Stimulated activated CD4-positive, alpha-beta T cell treated with anti-CD3 and anti-CD28 coated beads, Interleukin-12 subunit alpha, Interleukin-12 subunit beta, amount 100 ng/mL, for 48 hours (primary cell): ENCODE measurements around the gene SPCS3.
A peak's percentile ranks its signal among the peaks of the same experiment; 100 is the strongest.
"Not testable (repeated sequence)": the region's sequence is repeated elsewhere in the genome, so short reads cannot be mapped to it uniquely, and the experiment has no call there.

ENCODE experiments used
- DNase-seq, 3 donors: peaks; one replicate each; pipeline ENCODE4 v3.0.0-alpha.2; 2020; ENCODE audit warnings: low read depth in 2 of 3, low spot score in 1 of 3

SPCS3 gene

DNA sequence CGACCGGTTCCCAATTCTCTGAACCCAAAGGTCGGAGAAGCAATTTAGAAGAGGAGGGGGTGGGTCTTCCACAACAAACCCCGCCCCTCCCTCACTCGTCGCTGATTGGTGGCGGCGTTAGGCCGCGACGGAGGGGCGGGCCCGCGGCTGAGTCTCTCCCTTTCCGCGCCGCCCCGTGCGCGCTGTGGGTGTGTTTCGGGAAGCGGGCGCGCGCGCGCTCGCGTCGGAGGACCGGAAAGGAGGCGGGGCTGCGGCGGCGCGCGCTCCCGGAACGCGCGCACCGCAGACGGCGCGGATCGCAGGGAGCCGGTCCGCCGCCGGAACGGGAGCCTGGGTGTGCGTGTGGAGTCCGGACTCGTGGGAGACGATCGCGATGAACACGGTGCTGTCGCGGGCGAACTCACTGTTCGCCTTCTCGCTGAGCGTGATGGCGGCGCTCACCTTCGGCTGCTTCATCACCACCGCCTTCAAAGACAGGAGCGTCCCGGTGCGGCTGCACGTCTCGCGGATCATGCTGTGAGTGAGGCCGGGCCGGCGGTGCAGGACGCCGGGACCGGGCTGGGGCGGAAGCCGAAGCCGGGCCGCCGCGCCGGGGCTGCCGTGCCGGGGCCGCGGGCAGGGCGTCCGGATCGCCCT lies at the start of gene SPCS3:
TSS of gene SPCS3 (plus strand) at position 263 of the 636 bp plus-strand sequence. CDS start at position 374, 111 bp downstream.
- peak; percentile 86 to 92 (median 90) for DNase-seq

DNA sequence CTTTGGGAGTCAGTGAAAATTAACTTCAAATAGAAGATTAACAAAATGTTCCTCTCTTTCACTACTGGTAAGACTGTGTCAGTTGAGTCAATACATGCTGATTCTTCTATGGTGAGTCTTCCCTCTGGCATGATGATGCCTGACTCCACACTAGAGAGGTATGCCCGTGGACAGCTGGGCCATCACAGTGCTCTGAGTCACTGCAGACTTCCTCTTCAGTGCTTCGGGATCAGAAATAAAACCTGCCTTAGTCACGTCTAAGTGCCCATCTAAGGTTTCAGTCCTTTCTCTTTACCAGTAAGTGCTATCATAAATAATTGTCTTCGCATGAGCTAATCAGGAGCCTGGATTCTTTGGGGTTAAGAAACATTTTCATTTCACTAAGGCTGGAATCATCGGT lies 49.1 kb upstream of the SPCS3 start:
- DNase-seq = no peak

DNA sequence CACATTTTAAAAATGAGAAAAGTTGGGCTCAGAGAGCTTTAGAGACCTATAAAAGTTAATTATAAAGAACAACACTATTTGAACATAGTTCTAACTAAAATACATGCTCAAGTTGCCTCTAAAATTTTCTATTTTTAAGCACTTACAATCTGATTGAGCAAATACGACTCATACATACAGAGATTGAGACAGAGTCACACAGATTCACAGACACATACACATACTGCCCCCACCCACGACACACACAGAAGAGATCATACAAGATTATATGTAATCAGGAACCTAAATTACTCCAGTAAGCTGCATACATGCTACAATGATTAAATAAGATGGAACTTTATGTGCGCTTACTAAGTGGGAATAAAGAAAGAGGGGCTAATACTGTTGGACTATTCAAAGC lies 48.0 kb upstream of the SPCS3 start:
- no peak for DNase-seq

DNA sequence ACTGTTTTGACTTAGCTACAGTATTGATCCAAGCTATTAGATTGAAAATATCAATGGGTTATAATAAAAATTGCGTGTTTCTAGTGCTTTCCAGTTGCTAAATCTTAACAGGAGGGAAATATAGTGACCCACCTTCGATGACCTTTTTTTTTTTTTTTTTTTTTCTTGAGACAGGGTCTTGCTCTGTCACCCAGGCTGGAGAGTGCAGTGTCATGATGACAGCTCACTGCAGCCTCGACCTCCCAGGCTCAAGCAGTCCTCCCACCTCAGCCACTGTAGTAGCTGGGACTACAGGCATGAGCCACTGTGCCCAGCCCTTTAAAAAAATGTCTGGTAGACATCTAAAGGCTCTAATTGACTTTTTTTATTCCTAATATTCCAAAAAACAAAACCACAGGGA lies 47.0 kb upstream of the SPCS3 start:
- no peak for DNase-seq

DNA sequence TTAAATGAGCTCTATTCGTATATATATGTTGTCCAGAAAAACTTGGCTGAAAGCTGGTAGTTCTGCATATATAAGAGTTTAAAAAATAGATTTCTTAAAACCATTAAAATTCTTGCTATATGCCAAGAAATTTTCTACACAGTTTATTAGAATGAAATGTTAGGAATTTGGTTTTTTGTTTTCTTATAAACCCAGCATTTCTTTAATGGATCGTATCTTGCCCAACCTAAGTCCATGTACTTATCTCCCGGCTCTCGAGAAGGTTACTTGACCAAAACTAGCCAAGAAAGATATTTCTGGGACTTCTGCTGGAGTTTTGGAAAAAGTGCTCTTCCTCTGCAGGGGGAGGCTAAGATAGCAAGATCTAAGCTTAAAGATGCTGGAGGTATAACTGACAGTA lies 46.0 kb upstream of the SPCS3 start:
- DNase-seq = no peak

DNA sequence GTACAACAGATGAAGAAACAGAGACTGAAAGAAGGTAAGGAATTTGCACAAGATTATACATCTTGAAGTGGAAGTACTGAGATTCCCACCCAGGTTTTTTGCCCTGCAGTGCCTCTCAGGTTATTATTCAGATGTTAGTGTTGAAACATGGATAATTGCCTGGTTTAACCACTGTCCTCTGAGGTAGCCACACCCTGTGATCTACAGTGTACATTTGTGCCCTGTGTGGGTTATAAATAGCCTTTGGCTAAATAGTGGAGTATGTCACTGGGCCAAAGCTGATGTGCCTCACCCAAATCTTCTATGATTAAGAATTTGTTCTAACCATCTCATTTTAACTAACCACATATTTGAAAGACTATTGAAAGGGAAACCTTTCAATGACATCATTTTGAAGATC lies 45.3 kb upstream of the SPCS3 start:
- DNase-seq = no peak

DNA sequence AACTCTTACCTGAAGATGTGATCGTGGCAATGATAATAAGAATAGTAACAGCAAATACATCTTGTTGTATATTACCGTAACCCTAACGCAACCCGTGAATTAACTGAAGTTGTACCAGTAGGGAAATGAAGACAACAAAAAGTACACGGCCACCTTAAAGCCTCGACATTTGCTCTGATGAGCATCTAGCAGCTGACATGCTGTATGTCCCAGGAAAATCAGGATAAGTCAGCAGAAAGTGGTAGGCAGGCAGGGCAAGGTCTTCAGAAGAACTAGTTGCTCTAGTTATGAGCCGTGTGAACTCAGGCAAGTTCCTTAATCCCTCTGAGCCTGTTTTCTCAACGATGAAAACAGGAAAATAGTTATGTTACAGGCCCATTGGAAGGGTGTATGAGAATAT lies 43.1 kb upstream of the SPCS3 start:
- DNase-seq = no peak

DNA sequence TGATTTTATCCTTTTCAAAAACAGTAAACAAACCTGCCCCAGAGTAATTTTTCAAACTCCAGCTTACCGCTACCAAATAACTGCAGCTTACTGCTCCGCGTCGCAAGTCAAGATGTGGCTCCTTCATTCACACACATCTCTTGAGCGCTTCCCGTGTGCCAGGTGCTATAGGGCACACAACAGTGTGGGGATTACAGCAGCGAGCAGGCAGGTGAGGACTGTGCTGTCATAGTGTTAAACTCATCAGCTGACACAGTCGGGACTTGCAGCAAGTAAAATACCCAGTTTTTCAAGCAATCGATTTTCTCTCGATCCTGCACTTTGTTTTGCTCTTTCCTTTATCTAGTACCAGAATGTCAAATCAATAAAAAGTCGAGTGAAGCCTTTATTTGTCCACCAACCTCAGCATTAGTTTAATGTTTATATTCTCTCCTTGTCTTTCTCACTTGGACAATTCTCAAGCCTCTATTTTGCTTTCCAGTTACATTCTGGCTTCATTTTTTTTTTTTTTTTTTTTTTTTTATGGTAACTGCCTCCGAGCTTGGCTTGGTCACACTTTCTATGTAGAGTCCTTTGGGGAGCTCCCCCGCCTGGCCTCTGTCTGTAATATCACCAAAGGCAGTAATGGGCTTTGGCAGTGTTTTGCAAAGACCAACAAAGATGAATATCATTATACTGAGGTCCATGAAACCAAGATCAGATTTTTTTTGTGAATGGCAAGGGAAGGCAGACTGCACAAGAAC lies 42.4 kb upstream of the SPCS3 start:
- DNase-seq = peak; percentile 2 to 7 (median 3)

DNA sequence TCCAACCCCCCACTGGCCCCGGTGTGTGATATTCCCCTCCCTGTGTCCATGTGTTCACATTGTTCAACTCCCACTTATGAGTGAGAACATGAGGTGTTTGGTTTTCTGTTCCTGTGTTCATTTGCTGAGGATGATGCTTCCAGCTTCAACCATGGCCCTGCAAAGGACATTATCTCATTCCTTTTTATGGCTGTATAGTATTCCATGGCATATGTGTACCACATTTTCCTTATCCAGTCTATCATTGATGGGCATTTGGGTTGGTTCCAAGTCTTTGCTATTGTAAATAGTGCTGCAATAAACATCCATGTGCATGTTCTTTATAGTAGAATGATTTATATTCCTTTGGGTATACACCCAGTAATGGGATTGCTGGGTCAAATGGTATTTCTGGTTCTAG lies 40.2 kb upstream of the SPCS3 start:
- DNase-seq = not testable (repeated sequence)

DNA sequence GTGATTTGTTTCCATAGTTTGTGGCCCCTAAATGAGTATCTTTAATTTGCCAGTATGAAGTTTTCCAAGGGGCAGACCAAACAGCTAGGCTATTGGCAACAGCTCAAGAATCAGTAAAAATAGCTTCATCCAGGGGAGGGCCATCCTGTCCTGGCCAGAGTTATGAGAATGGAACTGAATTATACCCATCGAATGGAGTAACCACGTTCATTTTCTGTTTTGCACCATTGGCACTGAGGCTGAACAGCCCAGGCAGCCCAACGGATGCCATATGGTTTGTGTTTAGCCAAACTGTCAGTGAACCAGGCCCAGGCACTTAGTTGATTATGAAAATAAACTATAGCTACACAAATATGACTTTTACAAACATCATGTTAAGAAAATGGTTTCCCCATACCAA lies 33.0 kb upstream of the SPCS3 start:
- DNase-seq = no peak

DNA sequence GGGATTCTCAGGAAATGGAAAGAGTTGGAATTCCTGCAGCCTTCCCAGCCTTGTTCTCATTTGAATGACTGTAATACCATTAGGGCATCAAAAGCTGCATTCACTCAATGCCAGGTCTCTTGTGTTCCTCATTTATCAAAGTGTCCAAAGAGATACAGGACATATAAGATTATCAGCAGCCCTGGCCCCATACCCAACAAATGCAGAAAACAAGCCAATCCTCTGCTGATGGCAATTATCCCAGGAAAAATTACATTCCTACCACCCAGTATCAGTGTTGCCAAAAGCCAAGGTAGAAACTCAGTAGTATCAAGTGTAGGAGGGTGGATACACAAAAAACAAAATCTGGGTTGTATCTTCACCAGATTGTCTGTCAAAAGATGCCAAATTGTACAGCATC lies 32.2 kb upstream of the SPCS3 start:
- DNase-seq = no peak

DNA sequence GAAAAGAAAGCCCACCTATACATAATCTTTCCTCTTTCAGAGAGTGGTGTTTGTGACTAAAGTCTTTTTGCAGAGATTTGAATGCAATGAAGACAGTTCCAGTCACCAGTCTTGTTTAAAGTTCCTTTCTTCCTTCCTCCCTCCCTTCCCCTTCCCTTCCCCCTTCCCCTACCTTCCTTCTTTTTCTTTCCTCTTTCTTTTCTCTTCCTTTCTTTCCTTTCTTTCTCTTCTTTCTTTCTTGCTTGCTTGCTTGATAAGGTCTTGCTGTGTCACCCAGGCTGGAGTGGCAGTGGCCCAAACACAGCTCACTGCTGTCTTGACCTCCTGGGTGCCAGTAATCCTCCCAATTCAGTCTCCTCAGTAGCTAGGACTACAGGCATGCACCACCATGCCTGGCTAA lies 31.7 kb upstream of the SPCS3 start:
- no peak for DNase-seq

DNA sequence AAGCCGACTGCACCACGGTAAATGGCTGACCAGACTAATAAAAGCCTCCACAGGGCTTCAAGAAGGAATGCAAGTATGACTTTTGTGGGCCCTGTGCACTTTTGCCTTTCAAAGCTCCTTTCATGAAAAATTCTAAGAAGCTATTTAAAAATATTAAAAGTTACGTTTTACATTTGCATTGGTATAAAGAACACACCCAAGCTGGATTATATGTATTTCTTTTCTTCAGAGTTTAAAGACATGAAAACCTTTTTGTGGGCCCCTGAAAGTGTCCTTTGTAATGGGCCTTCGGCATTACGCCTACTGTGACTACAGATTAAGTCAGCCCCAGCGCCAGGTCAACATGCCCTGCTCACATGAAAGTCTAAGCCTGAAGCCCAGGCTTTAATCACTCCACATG lies 30.2 kb upstream of the SPCS3 start:
- DNase-seq = no peak

DNA sequence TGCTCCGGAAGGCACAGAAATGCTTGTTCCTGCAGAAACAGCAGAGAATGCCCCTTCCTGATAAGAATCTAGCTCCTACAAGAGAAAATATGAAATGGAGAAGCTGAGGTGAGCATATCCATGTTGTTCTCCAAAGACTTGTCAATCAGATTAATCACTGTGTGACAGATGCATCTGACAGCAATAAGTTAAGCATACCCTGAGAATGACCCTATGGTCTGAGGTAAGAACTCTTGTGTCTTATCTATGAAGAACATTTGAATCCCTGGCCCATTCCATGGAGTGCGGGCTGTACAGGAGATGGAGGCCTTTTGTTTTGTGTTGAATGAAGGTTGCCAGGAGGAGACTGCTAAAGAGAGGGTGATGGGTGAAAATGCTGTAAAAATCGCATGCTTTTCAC lies 29.2 kb upstream of the SPCS3 start:
- DNase-seq = no peak

DNA sequence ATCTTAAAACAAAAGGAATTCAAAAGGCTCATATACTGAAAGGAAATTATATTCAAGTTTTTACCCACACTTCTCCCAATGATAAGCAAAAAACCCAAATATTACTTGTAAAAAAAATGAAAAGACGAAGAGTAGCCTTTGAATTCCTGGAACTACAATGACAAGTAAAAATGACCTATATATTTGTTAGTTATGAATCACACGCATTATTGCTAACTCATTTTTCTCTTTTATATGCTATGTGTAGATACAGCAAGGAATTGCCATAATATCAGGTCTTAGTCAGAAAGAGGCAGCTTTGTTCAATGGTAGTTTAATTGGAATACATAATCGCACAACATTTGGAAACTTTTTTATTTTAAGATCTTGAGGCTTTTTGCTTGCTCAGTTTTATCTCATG lies 28.0 kb upstream of the SPCS3 start:
- DNase-seq = no peak

DNA sequence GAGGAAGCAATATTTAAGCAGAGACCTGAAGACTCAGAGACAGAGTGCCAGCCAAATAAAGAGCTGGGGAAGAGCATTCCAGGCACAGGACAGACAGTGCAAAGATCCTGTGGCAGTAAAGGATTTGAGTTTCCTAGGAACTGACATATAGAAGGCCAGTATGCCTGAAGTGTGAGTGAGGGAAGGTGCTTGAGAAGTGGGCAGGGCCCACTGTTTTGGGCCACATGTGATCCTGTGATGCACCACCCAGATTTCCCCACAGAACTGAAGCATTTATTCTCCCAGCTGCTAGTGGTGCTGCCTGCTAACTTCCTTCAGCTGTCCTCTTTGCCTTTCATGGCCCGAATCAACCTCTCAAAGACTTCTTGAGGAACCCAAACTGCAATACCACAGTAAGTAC lies 26.8 kb upstream of the SPCS3 start:
- DNase-seq = no peak

DNA sequence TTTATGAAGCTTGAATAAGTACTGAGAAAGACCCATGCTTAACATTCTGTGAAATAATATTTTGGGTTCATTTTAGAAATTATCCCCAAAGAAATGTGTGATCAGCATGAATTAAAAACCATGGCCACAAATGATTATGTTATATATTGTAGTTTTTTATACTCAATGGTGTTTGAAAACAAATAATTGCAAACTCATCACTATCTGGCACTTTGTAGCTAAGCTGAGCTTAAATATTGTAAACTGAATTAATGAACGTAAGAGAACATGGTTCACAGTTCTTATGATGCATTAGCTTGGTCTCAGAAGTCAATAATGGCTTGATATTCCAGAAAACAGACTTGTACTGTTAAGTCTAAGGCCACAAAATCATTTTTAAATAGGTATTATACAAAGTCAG lies 26.1 kb upstream of the SPCS3 start:
- DNase-seq = no peak

DNA sequence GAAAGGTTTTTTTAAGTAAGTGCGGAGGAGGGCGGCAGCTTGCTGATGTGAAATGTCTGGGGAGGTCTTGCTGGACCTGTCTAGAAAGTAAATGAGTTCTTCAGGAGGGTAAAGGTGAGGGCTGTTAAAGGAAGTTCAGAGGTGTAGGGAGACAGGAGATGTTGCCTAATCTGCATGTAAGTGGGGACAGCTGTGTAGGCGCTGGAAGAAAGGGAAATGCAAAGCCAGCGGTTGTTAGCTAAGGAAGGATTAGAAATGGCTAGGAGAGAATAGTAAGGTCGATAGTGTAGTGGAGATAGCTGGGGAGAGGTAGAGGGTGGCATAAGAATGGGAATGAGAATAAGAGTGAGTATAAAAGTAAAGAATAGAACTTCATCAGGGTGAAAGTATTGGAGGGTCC lies 23.9 kb upstream of the SPCS3 start:
- not testable (repeated sequence) for DNase-seq

DNA sequence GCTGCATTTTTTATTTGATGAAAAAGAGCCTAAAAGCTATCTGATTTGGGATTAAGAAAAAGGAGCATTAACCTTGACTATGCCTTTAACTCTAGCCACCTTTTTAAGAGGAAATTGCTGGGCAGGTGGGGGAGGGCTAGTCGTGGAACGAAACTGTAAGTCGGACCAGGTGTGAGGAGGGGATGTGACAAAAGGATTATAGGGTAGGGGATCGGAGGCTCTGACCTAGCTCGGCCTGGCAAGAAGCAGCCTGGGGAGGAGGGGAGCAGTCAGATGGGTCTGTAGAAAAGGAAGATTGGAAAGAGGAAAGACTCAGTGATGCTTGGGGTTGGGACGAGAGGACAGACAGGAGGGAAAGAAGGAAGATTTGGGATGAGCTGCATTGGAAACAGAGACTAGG lies 21.1 kb upstream of the SPCS3 start:
- no peak for DNase-seq

DNA sequence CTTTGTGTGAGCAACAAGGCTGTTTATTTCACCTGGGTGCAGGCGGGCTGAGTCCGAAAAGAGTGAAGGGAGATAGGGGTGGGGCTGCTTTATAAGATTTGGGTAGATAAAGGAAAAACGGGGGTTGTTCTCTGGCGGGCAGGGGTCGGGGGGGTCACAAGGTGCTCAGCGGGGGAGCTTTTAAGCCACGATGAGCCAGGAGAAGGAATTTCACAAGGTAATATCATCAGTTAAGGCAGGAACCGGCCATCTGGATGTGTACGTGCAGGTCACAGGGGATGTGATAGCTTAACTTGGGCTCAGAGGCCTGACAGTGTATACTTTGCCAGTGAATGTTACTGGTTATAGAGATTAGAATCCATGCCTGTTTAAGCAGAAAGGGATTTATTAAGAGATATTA lies 19.7 kb upstream of the SPCS3 start:
- no peak for DNase-seq

DNA sequence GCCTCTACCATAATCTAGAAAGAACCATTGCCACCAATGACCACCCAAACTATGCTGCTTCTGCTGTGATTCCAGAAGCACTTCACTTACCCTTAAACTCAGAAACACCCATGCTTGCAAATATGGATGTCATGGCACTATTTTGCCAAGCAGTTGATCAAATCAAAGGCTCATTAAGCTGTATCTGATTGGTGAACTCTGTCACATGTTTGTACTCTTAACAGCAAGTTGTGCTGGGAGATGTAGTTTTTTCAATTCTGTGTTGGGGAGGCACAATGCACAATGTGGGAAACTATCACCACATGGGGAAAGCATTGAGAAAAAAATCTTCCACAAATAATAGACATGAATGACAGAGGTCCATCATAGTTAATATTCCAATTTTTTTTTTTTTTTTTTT lies 19.2 kb upstream of the SPCS3 start:
- DNase-seq = no peak

DNA sequence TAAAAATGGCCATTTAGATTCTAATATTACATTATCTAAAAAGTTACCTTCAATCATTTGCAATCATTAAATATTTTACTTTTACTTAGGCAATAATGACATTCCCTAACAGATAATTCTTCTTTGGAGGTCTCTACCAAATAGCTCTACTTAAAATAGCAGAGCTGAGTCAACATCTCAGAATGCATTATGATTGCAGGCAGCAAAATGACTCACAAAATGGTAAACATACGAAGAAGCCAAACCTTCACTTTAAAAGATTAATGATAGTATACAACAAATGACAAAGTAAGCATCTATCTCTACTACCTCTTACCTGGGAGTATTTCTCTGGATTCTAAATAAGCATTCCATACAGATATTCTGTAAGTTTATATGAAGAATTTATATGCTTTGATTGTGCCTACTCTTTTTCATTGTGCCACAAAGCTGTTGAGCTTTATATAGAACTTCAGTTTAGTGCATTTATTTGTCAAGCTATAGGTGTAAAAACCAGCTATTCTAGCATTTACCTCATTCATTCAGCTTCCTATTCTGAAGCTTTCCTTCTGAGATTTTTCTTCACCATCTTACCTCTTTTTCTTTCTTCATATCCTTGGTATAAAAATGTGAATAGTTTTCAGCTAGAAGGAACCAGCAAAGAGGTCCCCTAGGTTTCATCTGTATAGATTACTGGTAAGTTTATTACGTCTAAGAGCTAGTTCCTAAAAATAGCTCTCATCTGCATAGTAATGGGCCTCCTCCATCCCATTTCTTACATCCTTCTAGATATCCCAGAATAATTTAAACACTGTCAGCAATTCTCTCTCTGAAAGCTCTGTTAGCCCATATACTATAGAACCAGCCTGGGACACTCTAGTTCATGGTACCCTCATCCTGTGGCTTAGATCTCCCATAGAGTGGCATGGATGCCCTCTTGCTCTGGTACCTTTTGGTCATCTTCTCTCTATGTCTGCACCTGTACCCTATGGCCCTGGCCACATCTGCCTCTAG lies 17.2 kb upstream of the SPCS3 start:
- no peak for DNase-seq
